Thymus (tissue), 11 donors: ENCODE measurements around the gene SPECC1L. TPM values are rescaled to one million over a fixed set of nuclear protein-coding genes. Genes with fewer than 3 reads are reported as not detected.
"Not testable (repeated sequence)": the region's sequence is repeated elsewhere in the genome, so short reads cannot be mapped to it uniquely, and the experiment has no call there.

Experiments
- DNase-seq, 9 donors: peaks; one replicate each; pipeline ENCODE4 v3.0.0-alpha.2; 2013; ENCODE audit warnings: low spot score in 9 of 9, low read depth in 6 of 9, missing footprints in 1 of 9
- H3K27ac ChIP-seq, 2 donors: one replicate each; pipeline ENCODE4 v1.5.1; 2013; ENCODE audit warnings: control low read depth in 1 of 2, low read depth in 1 of 2, low read length in 1 of 2, mild to moderate bottlenecking in 1 of 2, moderate library complexity in 1 of 2
- H3K27me3 ChIP-seq, 2 donors: one replicate each; pipeline ENCODE4 v1.5.1; 2013; ENCODE audit warnings: low read length in 1 of 2; ENCODE audit not compliant: control insufficient read depth in 2 of 2, insufficient read depth in 1 of 2
- H3K36me3 ChIP-seq, 2 donors: one replicate each; pipeline ENCODE4 v1.5.1; 2013; ENCODE audit warnings: low read length in 1 of 2, mild to moderate bottlenecking in 1 of 2, moderate library complexity in 1 of 2; ENCODE audit not compliant: control insufficient read depth in 2 of 2, insufficient read depth in 2 of 2
- H3K4me1 ChIP-seq, 2 donors: one replicate each; pipeline ENCODE4 v1.5.1; 2013; ENCODE audit warnings: low read length in 2 of 2; ENCODE audit not compliant: control insufficient read depth in 2 of 2, insufficient read depth in 2 of 2
- H3K4me3 ChIP-seq, 2 donors: one replicate each; pipeline ENCODE4 v1.5.1; 2013; ENCODE audit warnings: low read length in 2 of 2, control low read depth in 1 of 2, mild to moderate bottlenecking in 1 of 2
- H3K9me3 ChIP-seq, 2 donors: one replicate each; pipeline ENCODE4 v1.5.1; 2013; ENCODE audit warnings: low read length in 1 of 2, mild to moderate bottlenecking in 1 of 2; ENCODE audit not compliant: control insufficient read depth in 2 of 2, insufficient read depth in 1 of 2
- WGBS: extraction: QIAGEN DNeasy Blood & Tissue Kit; methylation state at CpG from one replicate; pipeline ENCODE4 v1.1.7; 2013; 5-methylcytosine and 5-hydroxymethylcytosine counted together
- polyA plus RNA-seq: library from polyadenylated mRNA; stranded (reverse); fragments of 200-250 nt; gene quantifications from one replicate; pipeline ENCODE4 v1.2.3, GENCODE V29; 2013
- total RNA-seq: library from RNA; stranded (reverse); fragments of 120-200 nt; gene quantifications from one replicate; pipeline ENCODE4 v1.2.4, GENCODE V29; 2013
- donor health status: healthy.

The SPECC1L gene
- total and polyA plus RNA-seq, 2 donors, result 11.6 to 20.5 TPM

DNA sequence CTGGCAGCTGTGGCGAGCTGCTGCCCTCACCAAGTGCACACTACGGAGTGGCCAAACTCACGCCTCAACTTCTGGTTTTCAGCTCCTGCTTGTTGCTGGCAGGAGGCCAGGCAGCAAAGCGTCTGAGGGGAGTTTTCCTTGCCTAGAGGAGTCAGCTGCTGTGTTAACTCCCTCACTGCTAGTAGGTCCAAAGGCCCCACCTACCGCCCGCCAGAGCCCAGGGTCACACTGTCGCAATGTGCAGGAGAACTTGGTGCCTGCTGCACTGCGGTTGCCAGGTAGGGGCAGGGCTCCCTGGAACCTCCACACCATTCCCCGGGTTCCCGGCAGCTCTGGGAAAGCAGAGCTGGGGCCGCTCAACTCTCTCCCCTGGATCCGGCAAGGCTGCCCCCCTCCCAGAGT lies 25.6 kb upstream of the SPECC1L start, which contains the start of gene GGT5:
Gene GGT5 (minus strand): TSS at position 53 of the 402 bp plus-strand sequence. CDS start 357 bp downstream, outside the sequence.
- Histone ChIP-seq H3K4me1 (peaks cover 19 to 51% of the 10 kb centered on the region in 2 donors), H3K27ac (peak within 1 kb of the TSS; percentile 60 to 69)
- not testable (repeated sequence) for H3K9me3 ChIP-seq, H3K4me3 ChIP-seq, H3K36me3 ChIP-seq, H3K27me3 ChIP-seq, DNase-seq
- WGBS, result 43% methylated on average over 12 of the region's 12 CpGs

DNA sequence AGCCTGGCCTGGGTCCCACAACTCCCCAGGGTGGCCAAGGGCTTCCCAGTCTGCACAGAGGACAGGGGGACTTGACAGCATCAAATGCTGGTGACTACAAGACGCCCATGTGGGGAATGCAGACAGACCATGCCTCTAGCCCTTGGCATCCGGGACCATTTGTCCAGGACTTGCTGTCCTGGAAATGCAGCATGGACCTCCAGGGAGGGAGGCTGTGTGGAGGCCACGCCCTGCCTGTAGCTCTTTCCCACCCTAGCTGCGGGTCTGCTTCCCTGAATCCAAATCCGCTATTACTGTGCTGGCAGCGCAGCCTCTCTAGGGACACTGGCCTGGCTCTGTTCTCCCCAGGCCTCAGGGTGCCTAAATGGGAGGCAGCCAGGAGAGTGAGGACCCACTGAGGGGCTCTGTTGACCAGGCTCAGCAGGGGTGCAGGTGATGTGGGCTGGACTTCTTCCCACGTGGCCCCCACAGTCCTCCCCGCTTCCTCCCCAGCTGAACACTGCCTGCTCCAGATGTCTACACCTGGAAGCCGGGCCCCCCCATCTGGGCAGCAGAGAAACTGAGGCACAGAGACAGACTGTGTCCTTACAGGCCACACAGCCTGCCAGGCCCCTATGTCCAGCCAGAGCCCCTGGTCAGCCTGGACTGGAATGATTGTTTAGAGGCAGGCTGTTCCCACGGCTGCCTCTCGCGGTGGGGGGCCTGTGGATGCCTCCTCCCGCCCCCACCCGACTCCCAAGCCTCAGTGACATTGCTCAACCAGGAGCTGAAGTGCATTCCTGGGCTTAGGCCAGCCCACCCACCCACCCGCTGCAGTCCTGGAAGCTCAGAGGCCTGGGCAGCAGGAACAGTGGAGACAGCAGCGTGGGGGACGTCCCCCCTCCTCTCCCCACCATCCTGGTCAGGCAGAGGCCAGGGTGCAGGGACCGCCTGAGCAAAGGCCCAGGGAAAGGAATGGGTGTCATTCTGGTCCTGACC lies 24.8 kb upstream of the SPECC1L start:
- peaks cover 19 to 49% of the 10 kb centered on the region in 2 donors for H3K4me1 ChIP-seq
- not testable (repeated sequence) for H3K9me3 ChIP-seq, H3K4me3 ChIP-seq, H3K27me3 ChIP-seq, DNase-seq, H3K36me3 ChIP-seq
- H3K27ac ChIP-seq, result peak overlapping the region; percentile 32 to 60
- WGBS, result 92% methylated on average over 18 of the region's 18 CpGs

DNA sequence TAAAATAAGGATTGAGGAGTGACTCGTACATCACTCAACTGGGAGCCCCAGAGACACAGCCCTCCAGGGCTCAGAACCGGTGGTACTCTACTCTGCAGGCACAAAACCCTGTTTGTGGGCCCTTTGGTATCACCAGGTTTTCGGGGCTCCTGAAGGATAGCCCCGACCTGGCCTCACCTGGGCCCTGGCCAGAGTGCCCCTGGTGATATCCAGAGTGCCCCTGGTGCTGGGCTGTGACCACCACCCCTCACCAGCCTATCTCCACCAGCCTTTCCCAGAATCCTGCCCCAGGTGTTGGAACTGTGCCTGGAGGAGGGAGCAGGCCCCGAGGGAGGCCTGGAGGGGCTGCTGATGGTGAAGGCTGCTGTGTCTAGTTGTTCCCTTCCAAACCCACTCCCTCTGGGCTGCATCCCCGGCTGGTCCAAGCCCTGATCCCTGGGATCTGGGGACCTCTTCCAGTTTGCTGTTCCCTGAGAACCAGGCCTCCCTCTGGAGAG lies 23.6 kb upstream of the SPECC1L start:
- H3K27me3 ChIP-seq, result no peaks in the 10 kb centered on the region
- no peak overlapping the region for H3K4me3 ChIP-seq
- H3K36me3 ChIP-seq, result no peaks in the 10 kb centered on the region
- peaks cover 19 to 47% of the 10 kb centered on the region in 2 donors for H3K4me1 ChIP-seq
- 88% methylated on average over 6 of the region's 6 CpGs for WGBS
- no peak for DNase-seq
- H3K27ac ChIP-seq, result peak overlapping the region; percentile 78 to 82
- no peaks in the 10 kb centered on the region for H3K9me3 ChIP-seq

DNA sequence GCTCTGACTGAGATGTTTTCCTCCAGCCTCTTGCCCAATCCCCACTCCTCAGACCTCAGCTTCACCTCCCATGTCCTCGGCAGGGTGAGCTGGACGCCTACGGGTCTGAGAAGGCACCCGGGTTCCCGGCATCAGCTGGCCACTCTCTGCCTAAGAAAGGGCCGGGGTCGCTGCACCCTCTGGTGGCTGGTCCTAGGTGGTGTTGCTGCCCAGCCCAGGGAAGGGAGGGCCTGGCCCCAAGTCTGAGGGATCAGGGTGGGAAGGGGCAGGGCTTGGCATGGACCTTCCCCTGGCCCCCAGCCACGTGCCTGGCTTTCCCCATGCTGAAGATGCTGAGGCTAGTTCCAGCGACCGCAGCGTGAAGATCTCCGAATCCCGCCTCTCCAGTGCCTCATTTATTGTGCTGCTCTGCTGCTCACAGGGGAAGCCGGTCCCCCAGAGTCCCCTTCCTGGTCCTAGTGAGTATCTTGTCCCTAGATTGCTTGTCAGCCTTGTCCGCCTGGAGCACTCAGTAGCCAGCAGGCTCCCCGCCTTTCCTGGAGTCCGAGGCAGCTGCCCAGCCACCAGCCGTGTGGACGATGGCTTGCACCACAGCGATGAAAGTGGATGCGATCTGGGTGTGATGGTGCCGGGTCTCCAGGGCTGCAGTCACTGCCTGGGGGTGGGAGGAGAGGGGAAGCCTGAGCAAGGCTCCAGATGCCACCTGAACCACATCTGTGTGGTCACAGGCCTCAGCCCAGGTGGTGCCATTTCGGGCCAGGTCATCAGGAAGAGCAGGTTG lies 22.9 kb upstream of the SPECC1L start:
- WGBS, result 67% methylated on average over 23 of the region's 23 CpGs
- Histone ChIP-seq H3K4me3 (no peak overlapping the region), H3K36me3 (no peaks in the 10 kb centered on the region), H3K27ac (peak overlapping the region; percentile 46 to 49), H3K27me3 (no peaks in the 10 kb centered on the region), H3K4me1 (peaks cover 12 to 41% of the 10 kb centered on the region in 2 donors), H3K9me3 (no peaks in the 10 kb centered on the region)
- peak in 3 of 9 donors; percentile 45 to 58 (median 49) for DNase-seq

DNA sequence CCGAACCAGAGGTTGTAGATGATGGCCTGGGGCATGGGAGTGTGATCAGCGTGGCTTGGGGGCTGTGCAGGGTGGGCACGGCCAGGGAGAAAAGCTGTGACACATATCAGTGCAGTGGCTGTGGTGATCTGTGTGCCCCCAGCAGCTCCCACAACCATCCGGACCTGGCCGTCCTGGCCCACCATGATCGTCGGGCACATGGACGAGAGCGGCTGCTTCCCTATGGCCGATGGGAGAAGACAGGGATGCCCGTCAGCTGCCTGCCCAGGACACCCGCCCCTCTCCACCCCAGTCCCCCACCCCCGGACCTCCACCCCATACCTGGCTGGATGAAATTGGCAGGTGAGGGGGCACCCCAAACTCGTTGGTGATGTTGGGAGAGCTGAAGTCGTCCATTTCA lies 22.0 kb upstream of the SPECC1L start:
- not testable (repeated sequence) for H3K36me3 ChIP-seq, H3K9me3 ChIP-seq, H3K27ac ChIP-seq, H3K27me3 ChIP-seq, H3K4me3 ChIP-seq, DNase-seq
- 97% methylated on average over 15 of the region's 15 CpGs for WGBS
- peaks cover 3 to 32% of the 10 kb centered on the region in 2 donors for H3K4me1 ChIP-seq

DNA sequence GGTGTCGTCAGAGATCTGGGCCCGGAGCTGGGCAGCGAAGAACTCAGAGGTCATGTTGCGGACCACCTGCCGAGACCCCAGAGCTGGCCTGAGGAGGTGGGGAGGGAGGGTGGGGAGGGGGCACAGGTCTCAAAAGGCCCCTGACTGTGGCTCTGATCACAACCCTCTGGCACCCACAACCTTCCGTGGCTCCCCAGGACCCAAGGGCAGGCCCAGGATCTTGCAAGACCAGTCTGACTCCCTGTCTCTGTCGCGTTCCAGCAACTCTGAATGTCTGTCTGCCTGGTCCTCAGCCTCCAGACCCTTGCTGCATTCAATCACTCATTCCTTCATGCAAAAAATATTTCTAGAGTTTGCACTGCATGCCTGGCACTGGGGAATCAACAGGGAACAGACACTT lies 21.2 kb upstream of the SPECC1L start:
- not testable (repeated sequence) for H3K27ac ChIP-seq, H3K4me3 ChIP-seq, DNase-seq, H3K36me3 ChIP-seq, H3K9me3 ChIP-seq, H3K27me3 ChIP-seq
- WGBS, result 96% methylated on average over 5 of the region's 8 CpGs
- peaks cover 0 to 24% of the 10 kb centered on the region in 2 donors for H3K4me1 ChIP-seq

DNA sequence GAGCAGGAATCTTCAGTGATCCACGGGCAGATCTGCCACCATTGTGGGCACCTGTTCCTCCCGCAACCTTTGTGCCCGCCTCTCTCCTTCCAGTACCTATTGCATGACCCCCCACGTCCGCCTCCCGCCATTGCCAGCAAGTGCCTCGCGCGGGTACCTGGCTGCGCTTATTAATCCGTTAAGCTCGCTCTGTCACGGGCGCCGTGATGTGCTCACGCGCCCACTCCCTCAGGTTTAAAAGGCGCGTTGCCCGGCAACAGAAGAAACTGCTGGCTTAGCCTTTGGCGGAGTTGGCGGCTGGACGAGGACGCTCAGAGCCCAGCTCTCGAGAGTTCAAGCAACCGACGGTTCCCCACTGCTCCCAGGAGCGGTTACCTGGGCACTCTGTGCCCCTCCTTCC lies 19.3 kb upstream of the SPECC1L start:
- not testable (repeated sequence) for H3K9me3 ChIP-seq, H3K27me3 ChIP-seq, H3K27ac ChIP-seq, DNase-seq, H3K36me3 ChIP-seq, H3K4me3 ChIP-seq
- H3K4me1 ChIP-seq, result peaks cover 0 to 11% of the 10 kb centered on the region in 2 donors
- 98% methylated on average over 23 of the region's 28 CpGs for WGBS

DNA sequence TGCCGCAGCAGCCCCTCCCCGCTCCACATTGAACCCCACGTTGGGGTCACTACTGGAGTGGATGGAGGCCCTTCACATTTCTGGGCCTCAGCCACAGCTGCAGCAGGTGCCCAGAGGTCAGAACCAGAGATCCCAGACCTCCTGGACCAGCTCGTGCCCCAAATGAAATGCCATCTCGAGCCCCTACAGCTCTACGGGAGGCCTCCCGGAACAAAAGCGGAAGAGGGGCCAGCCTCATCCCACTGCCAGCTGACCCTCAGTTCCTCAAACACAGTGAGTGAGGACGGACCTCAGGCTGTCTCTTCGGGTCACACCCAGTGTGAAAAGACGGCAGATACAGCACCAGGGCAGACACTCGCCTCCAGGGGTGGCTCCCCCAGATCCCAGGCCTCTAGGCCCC lies 17.5 kb upstream of the SPECC1L start:
- not testable (repeated sequence) for H3K4me1 ChIP-seq, H3K27me3 ChIP-seq, H3K4me3 ChIP-seq, H3K27ac ChIP-seq, DNase-seq, H3K36me3 ChIP-seq, H3K9me3 ChIP-seq
- WGBS, result 96% methylated on average over 12 of the region's 12 CpGs

DNA sequence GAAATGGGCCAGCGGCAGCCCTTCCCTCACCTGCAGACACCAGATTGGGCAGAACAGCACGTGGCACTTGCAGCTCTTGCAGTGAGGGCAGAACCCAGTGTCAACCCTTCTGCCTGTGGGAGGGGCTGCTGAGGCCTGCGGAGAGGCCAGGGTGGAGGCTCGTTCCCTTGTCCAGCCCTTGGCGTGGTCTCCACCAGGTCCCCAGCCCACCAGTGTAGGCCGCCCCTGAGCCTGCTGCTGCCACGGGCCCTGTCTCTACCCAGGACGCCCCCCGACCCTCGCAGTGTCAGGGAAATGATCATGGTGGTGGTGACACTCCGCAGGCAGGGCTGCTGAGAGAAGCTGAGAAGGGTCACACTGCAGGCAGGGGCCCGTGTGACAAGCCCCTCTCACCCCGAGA lies 14.5 kb upstream of the SPECC1L start:
- not testable (repeated sequence) for H3K36me3 ChIP-seq, H3K9me3 ChIP-seq, H3K4me3 ChIP-seq, H3K27ac ChIP-seq, H3K27me3 ChIP-seq, DNase-seq, H3K4me1 ChIP-seq
- 98% methylated on average over 11 of the region's 13 CpGs for WGBS
